NCI-H524 treated with DMSO at 0.1 percent for 48 hours (cell line): ENCODE results near the gene BHMT2.

Experiments used
- DNase-seq: peaks from one replicate; lab custom pipeline; 2025; lab: John Stamatoyannopoulos, UW

BHMT2 gene, protein sequence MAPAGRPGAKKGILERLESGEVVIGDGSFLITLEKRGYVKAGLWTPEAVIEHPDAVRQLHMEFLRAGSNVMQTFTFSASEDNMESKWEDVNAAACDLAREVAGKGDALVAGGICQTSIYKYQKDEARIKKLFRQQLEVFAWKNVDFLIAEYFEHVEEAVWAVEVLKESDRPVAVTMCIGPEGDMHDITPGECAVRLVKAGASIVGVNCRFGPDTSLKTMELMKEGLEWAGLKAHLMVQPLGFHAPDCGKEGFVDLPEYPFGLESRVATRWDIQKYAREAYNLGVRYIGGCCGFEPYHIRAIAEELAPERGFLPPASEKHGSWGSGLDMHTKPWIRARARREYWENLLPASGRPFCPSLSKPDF

DNA sequence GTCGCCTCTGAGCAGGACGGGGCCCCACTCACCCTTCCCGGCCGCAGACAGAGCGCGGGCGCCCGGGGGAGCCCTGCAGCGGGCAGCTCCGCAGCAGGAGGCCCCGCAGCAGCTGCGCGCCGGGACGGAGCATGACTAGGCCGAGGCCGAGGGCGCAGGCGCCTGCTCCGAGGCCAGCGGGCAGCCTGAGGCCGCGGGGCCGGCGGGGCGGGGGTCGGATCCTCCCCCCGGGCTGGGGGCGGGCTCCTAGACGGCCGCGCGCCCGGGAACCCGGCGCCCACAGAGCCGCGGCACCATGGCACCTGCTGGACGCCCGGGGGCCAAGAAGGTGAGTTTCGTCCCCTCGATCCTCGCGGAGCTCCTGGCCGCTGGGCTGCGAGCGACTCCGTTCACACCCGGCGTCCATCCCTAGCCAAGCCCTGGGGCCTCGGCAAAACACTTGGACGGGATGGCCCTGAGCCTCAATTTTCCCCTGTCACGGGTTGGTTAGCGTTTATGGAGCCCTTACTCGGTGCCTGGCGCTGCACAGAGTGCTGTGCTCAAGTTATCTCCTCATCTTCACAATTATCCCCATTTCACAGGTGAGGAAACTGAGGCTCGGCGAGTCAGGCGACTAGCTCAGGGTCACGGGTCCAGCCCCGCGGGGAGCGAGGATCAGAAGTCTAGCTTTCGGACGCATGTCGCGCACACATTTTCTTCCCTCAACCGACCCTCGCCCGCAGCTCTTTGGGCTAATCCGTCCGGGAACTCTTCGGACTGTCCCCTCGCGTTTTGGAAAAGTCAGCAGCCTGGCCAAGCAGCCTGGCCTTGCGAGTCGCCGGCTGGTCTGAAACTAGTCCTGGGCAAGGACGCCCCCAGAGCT lies at the start of gene BHMT2, which contains the start of gene DMGDH:
Gene BHMT2, plus strand, starts transcription at position 280 of the 862 bp plus-strand sequence. Its CDS starts 16 bp downstream, at position 296.
Gene DMGDH, minus strand, starts transcription at position 187 of the 862 bp plus-strand sequence. Its CDS starts 54 bp downstream, at position 133.
- DNase-seq: no peak

DNA sequence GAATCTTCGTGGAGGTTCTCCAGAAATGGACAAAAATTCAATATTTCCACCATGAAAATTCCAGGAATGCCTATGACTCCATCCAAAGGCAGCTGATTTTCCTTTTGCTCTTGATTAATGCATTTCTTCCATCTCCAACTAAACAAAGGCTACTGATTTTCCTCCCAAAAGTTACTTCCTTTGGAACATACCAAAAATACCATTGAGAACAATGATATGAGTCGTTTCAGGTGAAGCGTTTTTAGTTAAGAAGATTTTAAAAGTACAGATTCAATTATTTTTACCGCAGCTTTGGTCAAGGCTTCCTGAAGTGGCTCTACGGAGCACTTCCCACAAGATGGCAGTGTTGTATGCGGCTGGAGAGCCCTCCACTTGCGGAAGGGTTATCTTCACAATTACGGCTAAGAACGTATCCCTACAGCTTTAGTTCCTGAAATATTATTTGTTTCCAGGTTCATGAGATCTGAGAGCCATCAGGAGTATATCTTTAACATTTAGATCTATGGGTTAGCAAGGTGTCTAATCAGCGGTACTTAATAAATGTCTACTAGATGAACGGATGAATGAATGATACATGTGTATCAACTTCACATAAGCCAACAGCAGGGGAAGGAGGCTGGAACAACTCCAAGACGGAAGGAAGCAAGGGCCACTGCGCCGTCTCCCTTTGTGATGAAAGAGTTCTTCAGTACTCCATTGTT lies 48.6 kb upstream of the BHMT2 start:
- no peak for DNase-seq

DNA sequence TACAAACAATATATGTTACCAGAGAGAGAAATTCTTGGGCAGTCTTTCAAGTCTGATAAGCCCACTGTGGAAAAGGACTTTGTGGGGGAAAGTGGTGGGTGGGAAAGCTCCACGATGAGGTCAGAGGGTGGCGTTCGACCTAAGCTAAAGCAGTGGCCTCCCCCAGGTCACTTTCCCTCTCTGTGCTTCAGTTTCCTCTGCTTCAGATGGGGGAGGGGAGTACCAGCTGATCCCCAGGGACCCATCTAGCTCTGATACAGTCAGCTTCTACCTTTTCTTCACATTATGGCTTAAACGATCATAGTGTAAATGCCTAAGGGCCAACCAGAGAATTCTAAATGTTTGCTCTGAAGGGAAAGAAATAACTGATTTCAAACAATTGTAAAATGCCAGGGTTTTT lies 47.8 kb upstream of the BHMT2 start:
- DNase-seq: no peak

DNA sequence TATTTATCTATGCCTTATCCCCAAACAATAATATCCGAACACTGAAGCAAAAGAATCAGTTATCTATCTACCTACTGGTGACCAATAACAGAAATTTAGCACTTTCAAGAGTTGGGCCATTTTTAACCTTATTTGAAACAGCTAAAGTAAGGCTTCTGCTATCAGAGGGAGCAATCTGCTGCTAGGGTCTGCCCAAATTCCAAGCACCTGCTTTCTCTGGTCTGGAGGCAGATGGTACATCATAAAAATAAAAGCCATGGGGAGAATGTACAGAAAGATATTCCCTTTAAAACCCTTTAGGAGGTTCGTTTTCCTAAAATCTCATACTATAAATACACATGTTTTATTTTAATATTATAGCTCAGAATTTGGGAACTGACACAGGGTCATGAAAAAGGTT lies 46.8 kb upstream of the BHMT2 start:
- peak; percentile 33 for DNase-seq

DNA sequence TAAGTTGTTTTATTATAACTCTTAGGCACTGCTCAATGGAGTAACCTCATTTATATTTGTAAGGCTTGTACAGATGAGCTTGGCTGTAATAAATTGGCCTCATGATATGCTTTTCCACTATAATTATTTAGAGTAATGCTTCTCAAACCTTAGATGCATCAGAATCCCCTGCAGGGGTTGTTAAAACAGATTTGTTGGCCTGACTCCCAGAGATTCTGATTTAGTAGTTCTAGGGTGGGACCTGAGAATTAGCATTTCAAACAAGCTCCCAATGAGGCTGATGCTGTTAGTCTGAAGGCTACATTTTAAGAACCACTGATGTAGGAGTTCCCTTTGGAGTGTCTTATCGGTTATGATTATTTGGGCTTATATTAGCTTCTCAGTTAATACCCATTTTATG lies 46.2 kb upstream of the BHMT2 start:
- no peak for DNase-seq

DNA sequence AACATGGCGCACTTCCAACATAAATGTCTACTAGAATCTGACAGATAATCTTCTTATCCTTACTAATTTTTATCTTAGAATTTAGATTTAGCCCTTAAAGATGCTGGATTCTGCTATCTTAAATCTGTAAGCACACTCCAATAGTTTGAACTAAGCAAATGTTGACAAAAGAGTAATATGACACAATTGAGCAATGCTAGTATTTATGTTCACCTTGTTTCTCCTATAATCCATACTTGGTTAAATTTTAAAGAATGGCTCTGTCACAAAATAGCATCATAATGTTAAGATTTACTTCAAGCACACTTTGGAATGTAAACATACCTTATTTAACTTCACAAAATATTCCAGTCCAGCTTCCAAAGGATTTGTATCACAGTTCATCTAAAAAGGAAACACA lies 45.6 kb upstream of the BHMT2 start:
- DNase-seq: no peak

DNA sequence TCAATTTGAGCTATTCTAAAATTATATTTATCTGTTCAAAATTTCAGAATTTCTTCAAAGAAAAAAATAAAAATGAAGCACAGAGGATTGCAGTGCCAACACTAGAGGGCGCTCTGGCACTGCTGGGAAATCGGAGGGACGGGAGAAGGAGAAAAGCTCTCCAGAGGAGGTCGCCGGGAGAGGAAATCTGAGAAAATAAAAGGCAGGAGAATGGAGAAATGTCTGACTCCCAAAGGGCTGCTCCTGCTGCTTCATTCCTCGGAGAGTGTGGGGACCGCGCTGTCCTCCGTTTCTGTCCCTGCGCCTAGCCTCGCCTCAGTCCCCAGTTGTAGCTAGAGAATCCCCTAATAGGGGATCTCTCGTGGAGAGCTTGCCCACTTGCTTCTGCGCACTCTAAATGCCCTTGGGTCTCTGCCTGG lies 44.5 kb upstream of the BHMT2 start:
- DNase-seq: no peak

DNA sequence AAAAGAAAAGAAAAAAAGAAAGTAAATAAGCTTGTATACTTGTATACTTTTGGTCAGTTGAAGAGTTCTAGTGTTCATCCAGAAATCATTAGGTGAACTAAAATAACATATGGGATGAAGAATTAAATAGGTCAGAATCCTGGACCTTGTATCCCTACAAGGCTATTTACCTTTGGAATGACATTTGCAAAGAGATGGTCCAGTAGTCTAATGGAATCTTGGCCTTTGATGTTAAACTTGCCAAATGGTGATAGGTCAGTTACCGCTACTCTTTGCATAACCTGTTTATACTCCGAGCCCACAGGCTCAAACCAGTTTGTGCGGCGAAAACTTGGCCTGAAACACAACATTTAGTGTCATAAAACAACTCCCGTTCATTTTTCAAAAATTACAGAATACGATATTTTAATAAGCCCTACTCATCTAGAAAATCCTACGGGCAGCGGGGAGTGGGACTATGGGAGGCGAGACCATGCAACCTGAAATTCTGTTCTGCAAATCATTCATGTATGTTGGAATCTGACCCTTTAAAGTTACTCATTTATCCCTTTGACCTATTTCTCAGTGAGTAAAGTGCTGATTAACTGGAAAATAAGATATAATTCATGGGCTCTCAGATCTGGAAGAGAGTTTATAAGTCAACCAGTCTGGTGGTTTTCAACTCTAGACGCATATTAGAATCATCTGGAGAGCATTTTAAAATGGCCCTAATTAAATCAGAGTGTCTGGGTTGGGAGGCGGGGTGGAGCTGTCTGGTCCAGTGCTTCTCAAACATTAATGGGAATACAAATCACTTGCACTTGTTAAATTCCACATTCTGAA lies 38.7 kb upstream of the BHMT2 start:
- DNase-seq: no peak

DNA sequence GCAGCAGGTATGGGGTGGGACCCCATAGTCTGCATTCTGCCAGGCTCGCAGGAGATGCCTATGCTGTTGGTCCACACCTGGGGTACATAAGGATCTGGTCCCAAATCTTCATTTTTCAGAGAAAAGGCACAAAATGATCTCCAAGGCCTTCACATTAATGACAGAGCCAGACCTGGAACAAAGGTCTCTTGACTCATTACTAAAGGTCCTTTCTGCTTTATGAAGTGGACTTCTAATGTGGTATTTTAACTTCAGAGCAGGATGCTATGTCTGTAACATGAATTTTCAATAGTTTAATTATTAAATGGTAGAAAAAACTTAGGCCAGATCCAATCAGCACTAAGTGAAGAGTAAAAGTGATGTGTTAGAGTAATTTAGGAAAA lies 38.1 kb upstream of the BHMT2 start:
- no peak for DNase-seq

DNA sequence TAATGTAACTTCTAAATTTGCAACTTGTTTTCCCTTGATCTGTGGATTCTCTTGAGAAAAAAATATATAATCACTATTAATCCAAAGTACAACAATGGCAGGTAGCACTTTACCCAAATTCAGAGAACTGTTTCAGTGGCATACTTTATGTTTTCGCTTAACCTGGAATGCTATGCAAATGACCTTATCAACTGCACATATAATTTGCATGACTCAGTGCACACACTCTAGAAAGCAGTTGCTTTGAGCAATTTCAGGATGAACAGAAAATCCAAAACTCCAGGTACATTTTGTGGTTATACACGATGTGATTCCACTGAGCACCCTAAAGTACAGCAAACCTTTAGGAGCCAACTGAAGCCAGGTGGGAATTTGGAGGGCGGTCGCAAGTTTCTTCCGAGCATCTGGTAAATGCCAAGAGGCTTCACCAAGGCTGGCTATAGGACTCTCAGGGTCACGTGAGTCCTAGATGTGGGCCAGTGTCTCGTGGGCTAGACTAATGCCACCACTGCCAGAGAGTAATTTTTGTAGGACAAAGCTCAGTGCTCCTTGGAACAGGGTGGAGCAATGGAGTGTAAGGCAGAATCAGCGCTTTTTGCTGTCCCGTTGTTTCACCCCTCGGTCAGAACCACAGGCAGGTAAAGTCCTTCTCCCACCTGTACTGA lies 37.4 kb upstream of the BHMT2 start:
- no peak for DNase-seq

DNA sequence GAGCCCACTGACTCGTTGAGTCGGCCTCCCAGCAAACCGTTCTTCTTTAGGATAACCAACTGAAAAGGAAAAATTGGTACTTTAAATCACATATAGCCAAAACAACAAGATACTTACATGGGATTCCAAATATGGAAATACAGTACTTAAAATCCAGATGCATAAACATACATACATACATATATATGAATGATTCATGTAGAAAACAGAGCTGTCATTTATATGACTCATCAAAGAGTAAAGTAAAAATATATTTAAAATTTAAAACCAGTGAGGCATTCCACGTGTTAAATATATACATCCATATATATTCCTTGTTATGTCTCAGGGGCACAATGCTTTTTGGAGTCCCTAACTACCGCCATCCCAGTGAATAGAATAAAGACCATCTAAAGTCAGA lies 36.8 kb upstream of the BHMT2 start:
- no peak for DNase-seq

DNA sequence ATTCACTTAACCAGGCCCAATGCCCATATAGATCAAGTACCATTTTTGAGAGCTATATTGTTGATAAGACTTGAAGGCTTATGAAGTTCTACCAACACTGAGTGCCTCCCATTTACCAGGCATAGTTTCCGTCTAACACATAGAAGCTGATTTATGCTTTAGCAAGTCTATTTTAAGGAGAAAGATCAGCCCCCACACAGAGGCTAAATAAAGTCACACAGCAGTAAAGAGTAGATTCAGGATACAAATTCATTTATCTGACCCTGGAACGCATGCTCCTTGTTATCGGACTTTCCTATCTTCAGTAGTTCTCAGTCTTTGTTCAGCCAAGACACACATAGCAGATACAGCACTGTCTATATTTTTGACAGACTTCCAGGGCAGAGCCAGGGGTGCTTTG lies 34.3 kb upstream of the BHMT2 start:
- DNase-seq: no peak

DNA sequence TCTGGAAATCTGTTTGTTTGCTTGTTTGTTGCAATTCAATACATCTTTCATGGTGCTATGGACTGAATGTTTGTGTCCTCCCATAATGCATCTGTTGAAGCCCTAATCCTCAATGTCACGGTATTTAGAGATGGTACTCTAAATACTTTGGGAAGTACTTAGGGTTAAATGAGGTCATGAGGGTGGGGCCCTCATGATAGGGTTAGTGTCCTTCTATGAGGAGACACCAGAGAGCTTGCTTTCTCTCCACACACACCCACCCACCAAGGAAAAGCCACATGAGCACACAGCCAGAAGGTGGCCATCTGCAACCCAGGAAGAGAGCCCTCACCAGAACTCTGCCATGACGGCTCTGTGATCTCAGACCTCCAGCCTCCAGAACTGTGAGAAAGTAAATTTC lies 32.8 kb upstream of the BHMT2 start:
- DNase-seq: no peak

DNA sequence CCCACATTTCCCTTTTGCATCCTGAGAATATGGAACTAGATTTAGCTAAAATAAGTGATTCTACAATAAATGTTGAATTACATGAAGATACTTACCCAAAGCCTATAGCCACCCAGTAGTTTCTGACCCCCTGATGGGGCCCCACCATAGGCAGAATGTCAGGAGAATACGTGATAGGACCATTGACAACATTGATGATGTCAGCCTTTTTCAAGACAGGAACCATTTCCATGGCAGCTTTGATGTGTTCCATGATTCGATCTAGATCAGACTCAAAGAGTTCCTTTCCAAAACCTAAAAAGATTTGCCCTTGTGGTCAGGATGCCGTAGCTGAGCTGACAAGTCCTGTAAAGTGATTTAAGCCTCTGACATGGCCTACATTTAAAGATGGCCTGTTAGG lies 27.4 kb upstream of the BHMT2 start:
- DNase-seq: no peak

DNA sequence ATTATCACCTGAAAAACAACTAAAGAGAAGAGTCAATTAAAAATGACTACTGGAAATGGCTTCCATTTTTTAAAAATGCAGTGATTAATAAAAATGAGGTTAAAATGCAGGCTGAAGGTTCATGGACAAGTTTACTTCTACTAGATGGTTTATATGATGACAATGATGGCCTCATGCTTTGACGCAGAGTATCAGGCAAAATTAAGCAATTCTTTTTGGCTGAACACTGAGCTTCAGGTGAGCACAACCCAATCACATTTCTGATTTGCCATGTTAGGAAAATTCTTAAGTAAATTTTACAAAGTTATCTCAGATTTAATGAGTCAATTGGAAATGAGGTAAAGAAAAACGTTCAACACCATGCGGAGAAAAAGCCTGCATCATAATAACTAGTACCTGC lies 22.4 kb upstream of the BHMT2 start:
- no peak for DNase-seq

DNA sequence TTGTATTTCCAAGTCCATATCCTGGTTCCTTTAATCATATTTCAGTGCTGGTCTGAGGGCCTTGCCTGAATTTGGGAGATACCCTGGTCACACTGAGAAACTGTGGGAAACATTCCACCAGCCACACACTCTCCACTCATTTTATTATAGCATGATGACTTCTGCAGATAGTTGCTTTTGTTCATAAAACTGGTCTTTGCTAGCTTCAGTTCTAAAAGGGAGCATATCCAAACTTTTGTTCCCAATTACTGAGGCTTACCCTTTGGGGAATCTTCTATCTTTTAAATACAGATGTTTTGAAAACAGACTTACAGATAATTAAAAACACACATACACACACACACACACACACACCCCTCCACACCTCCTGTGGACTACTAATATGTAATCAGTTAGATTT lies 21.1 kb upstream of the BHMT2 start:
- no peak for DNase-seq

DNA sequence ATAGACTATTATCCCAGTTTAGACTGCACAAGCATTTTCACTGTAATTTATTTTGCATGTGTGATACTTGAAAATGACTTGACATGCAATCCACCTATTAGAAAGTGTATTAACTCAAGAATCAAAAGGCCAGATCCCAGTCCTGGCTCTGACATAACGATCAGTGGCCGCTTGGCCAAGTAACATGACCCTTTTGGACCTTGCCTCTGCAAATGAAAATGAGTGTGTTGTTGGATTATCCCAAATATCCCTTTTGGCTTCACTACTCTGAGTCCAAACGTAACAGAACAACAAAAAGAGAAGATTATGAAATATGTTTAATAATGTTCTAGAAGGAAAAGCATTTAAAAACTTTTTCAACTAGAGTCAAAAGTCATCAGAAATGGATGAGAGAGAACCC lies 19.1 kb upstream of the BHMT2 start:
- DNase-seq: no peak

DNA sequence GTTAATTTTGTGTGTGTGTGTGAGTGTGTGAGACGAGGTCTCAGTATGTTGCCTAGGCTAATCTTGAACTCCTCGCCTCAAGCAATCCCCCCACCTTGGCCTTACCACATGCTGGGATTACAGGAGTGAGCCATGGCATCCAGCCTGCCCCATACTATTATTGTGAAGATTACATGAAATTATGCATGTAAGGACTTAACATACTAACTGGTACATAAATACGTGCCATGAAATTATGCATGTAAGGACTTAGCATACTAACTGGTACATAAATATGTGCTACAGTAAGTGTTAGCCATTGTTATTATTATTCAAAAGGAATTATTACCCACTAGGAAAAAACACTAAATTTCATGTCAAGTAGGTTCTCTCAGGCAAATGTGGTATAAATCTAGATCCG lies 16.2 kb upstream of the BHMT2 start:
- DNase-seq: no peak

DNA sequence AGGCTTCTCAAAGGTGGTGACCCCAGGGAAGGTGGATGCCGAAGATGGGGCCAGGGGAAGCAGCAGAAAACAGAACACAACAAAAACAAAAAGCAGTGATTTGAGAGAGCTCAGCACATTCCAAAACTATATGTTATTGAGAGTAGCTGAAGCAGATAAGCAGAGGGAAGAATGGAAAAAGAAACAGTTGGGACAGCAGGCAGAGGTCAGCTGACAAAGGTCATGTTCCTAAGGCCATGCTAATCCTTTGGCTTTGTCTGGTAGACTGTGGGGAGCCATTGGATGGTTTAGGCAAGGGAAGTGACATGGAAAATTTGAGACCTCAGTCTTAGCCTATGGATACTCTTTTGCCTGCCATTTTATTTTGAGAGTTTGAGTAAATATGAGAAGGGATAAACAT lies 14.6 kb upstream of the BHMT2 start:
- DNase-seq: no peak

DNA sequence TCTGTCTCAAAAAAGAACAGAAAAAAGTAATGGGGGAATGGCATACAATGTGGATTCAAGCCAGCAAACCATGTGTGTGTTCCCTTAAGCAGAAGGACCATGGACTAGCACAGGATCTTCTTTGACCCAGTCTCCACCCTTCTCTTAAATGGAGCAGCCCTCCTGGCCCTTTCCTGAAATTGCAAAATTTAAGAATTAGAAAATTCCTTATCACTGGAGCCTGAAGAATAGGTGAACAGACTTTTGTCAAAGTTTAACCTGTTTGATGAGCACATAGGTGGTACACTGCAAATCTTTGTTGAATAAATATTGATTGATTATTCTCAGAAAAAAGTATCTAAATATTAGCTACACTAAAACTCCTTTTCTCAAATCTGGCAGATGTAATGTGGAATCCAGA lies 12.7 kb upstream of the BHMT2 start:
- no peak for DNase-seq

DNA sequence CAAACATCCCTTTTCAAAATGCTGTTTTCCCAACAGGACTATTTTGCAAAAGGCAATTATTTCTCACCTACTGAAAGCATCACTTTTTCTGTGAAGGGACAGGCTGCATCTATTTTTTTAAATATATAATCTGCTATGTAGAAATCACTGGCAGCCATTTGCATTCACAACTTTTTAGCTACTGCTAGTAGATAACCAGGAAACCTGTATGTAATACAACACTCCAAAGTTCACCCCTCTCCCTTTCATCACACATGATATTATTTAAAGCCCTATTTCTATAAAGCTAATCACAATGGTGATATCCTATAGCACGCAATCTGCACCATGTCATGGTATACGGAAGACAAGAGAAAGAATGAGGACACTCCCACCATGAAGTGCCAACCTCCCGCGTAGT lies 9.9 kb upstream of the BHMT2 start:
- DNase-seq: no peak
